ENCODE measurements around the gene EEFSEC. TPM values are rescaled to one million over a fixed set of nuclear protein-coding genes. Genes with fewer than 3 reads are reported as not detected.
A peak's percentile ranks its signal among the peaks of the same experiment; 100 is the strongest.

EEFSEC gene
- total and polyA plus RNA-seq, 2 experiments from 2014 or later: 10.1 to 16.2 TPM

- Histone ChIP-seq H4K20me1 (replicated peaks; ENCODE audit: insufficient read depth) (no peaks in the 10 kb centered on the region), H3K36me3 (ENCODE audit: insufficient read depth) (no peaks in the 10 kb centered on the region), H3K79me2 (replicated peaks; ENCODE audit: insufficient read depth) (no peaks in the 10 kb centered on the region), H3K4me3 (no peak overlapping the region), H3K4me2 (no peak overlapping the region), H3K27me3 (ENCODE audit: insufficient read depth) (no peaks in the 10 kb centered on the region), H3K27ac (ENCODE audit: low read depth) (no peak overlapping the region), H3K9me2 (ENCODE audit: insufficient read depth) (no peaks in the 10 kb centered on the region), H3F3A (replicated peaks; ENCODE audit: low read depth) (no peaks in the 10 kb centered on the region), H3K4me1 (ENCODE audit: insufficient read depth) (no peaks in the 10 kb centered on the region), H2AFZ (no peak overlapping the region)
- Mint-ChIP-seq H3K27ac (no peak overlapping the region), H3K9me3 (no peaks in the 10 kb centered on the region), H3K27me3 (ENCODE audit: insufficient read depth, low read depth, poor library complexity) (peaks cover 4% of the 10 kb centered on the region), H3K4me1 (0 out of 3 replicates have a peak, but pooled peaks cover 3% of the 10 kb centered on the region), H3K36me3 (ENCODE audit: low read depth) (no peaks in the 10 kb centered on the region), H3K4me3 (no peak overlapping the region)
- DNase-seq (ENCODE audit: low spot score) (peak; percentile 79), ATAC-seq (peak; percentile 83)
- TF ChIP-seq JUNB (IDR thresholded peaks at IDR 0.05; ENCODE audit: unreplicated experiment) (no peak), ZNF331 (CRISPR knock-in tag; IDR thresholded peaks at IDR 0.05; ENCODE audit: low read depth) (no peak), POLR2AphosphoS5 (IDR thresholded peaks at IDR 0.05; ENCODE audit: low read depth) (no peak), EZH2 (IDR thresholded peaks at IDR 0.05; ENCODE audit: low read depth, unreplicated experiment) (no peak), NANOG (IDR thresholded peaks at IDR 0.05; ENCODE audit: borderline replicate concordance) (no peak)
- TF ChIP-seq, protein P1, sequence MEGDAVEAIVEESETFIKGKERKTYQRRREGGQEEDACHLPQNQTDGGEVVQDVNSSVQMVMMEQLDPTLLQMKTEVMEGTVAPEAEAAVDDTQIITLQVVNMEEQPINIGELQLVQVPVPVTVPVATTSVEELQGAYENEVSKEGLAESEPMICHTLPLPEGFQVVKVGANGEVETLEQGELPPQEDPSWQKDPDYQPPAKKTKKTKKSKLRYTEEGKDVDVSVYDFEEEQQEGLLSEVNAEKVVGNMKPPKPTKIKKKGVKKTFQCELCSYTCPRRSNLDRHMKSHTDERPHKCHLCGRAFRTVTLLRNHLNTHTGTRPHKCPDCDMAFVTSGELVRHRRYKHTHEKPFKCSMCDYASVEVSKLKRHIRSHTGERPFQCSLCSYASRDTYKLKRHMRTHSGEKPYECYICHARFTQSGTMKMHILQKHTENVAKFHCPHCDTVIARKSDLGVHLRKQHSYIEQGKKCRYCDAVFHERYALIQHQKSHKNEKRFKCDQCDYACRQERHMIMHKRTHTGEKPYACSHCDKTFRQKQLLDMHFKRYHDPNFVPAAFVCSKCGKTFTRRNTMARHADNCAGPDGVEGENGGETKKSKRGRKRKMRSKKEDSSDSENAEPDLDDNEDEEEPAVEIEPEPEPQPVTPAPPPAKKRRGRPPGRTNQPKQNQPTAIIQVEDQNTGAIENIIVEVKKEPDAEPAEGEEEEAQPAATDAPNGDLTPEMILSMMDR (conservative IDR thresholded peaks at IDR 0.05; ENCODE audit: low read depth in 2 of 2): peak; percentile 62 to 88
- TF ChIP-seq, protein P2, sequence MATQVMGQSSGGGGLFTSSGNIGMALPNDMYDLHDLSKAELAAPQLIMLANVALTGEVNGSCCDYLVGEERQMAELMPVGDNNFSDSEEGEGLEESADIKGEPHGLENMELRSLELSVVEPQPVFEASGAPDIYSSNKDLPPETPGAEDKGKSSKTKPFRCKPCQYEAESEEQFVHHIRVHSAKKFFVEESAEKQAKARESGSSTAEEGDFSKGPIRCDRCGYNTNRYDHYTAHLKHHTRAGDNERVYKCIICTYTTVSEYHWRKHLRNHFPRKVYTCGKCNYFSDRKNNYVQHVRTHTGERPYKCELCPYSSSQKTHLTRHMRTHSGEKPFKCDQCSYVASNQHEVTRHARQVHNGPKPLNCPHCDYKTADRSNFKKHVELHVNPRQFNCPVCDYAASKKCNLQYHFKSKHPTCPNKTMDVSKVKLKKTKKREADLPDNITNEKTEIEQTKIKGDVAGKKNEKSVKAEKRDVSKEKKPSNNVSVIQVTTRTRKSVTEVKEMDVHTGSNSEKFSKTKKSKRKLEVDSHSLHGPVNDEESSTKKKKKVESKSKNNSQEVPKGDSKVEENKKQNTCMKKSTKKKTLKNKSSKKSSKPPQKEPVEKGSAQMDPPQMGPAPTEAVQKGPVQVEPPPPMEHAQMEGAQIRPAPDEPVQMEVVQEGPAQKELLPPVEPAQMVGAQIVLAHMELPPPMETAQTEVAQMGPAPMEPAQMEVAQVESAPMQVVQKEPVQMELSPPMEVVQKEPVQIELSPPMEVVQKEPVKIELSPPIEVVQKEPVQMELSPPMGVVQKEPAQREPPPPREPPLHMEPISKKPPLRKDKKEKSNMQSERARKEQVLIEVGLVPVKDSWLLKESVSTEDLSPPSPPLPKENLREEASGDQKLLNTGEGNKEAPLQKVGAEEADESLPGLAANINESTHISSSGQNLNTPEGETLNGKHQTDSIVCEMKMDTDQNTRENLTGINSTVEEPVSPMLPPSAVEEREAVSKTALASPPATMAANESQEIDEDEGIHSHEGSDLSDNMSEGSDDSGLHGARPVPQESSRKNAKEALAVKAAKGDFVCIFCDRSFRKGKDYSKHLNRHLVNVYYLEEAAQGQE (IDR thresholded peaks at IDR 0.05; ENCODE audit: unreplicated experiment): no peak
- TF ChIP-seq, protein P3, sequence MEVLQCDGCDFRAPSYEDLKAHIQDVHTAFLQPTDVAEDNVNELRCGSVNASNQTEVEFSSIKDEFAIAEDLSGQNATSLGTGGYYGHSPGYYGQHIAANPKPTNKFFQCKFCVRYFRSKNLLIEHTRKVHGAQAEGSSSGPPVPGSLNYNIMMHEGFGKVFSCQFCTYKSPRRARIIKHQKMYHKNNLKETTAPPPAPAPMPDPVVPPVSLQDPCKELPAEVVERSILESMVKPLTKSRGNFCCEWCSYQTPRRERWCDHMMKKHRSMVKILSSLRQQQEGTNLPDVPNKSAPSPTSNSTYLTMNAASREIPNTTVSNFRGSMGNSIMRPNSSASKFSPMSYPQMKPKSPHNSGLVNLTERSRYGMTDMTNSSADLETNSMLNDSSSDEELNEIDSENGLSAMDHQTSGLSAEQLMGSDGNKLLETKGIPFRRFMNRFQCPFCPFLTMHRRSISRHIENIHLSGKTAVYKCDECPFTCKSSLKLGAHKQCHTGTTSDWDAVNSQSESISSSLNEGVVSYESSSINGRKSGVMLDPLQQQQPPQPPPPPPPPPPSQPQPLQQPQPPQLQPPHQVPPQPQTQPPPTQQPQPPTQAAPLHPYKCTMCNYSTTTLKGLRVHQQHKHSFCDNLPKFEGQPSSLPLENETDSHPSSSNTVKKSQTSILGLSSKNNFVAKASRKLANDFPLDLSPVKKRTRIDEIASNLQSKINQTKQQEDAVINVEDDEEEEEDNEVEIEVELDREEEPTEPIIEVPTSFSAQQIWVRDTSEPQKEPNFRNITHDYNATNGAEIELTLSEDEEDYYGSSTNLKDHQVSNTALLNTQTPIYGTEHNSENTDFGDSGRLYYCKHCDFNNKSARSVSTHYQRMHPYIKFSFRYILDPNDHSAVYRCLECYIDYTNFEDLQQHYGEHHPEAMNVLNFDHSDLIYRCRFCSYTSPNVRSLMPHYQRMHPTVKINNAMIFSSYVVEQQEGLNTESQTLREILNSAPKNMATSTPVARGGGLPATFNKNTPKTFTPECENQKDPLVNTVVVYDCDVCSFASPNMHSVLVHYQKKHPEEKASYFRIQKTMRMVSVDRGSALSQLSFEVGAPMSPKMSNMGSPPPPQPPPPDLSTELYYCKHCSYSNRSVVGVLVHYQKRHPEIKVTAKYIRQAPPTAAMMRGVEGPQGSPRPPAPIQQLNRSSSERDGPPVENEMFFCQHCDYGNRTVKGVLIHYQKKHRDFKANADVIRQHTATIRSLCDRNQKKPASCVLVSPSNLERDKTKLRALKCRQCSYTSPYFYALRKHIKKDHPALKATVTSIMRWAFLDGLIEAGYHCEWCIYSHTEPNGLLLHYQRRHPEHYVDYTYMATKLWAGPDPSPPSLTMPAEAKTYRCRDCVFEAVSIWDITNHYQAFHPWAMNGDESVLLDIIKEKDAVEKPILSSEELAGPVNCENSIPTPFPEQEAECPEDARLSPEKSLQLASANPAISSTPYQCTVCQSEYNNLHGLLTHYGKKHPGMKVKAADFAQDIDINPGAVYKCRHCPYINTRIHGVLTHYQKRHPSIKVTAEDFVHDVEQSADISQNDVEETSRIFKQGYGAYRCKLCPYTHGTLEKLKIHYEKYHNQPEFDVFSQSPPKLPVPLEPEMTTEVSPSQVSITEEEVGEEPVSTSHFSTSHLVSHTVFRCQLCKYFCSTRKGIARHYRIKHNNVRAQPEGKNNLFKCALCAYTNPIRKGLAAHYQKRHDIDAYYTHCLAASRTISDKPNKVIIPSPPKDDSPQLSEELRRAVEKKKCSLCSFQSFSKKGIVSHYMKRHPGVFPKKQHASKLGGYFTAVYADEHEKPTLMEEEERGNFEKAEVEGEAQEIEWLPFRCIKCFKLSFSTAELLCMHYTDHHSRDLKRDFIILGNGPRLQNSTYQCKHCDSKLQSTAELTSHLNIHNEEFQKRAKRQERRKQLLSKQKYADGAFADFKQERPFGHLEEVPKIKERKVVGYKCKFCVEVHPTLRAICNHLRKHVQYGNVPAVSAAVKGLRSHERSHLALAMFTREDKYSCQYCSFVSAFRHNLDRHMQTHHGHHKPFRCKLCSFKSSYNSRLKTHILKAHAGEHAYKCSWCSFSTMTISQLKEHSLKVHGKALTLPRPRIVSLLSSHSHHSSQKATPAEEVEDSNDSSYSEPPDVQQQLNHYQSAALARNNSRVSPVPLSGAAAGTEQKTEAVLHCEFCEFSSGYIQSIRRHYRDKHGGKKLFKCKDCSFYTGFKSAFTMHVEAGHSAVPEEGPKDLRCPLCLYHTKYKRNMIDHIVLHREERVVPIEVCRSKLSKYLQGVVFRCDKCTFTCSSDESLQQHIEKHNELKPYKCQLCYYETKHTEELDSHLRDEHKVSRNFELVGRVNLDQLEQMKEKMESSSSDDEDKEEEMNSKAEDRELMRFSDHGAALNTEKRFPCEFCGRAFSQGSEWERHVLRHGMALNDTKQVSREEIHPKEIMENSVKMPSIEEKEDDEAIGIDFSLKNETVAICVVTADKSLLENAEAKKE (CRISPR knock-in tag; IDR thresholded peaks at IDR 0.05): no peak
Observed at GRCh38 chr3:128322030-128323022, 169.0 kb downstream of the EEFSEC start.
